B cell (primary cell): ENCODE measurements around the gene DSC1.

Experiments used
- CTCF ChIP-seq: fragments of 200-600 bp; IDR thresholded peaks from one replicate; pipeline ENCODE4 v1.8.0; 2022; ENCODE audit warnings: antibody characterized with exemption, mild to moderate bottlenecking
- EZH2 ChIP-seq: IDR thresholded peaks from 2 replicates; pipeline ENCODE4 v1.6.1; 2012; ENCODE audit warnings: borderline replicate concordance, low read depth, mild to moderate bottlenecking, moderate library complexity, low read length; ENCODE audit not compliant: insufficient read depth, poor library complexity, severe bottlenecking

- TF ChIP-seq CTCF: no peak
- no peak for TF ChIP-seq EZH2
Measured at GRCh38 chr18:31209041-31209440, 46.4 kb upstream of the DSC1 start.
